GM04504 (cell line): ENCODE measurements around the gene GNG7.
A peak's percentile ranks its signal among the peaks of the same experiment; 100 is the strongest.
"Not testable (repeated sequence)": the region's sequence is repeated elsewhere in the genome, so short reads cannot be mapped to it uniquely, and the experiment has no call there.

ENCODE experiments used
- DNase-seq: peaks from one replicate; pipeline ENCODE4 v3.0.0-alpha.2; 2012; ENCODE audit warnings: low read depth

The GNG7 gene

DNA sequence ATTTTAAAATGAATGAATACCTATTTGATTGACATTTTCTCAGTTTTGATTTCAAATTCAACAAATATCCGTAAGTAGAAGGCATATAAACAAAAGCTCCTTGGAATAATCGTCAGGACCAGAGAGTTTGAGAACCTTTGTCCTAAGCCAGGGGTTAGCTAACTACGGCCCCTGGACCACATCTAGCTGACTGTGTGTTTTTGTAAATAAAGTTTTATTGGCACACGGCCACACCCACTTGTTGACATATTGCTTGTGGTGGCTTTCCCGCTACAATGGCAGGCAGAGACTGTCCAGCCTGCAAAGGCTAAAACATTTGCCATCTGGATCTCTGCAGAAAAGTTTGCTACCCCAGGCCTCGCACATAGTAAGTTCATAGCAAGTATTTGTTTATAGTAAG, 83.4 kb downstream of the GNG7 start:
- DNase-seq, result no peak

DNA sequence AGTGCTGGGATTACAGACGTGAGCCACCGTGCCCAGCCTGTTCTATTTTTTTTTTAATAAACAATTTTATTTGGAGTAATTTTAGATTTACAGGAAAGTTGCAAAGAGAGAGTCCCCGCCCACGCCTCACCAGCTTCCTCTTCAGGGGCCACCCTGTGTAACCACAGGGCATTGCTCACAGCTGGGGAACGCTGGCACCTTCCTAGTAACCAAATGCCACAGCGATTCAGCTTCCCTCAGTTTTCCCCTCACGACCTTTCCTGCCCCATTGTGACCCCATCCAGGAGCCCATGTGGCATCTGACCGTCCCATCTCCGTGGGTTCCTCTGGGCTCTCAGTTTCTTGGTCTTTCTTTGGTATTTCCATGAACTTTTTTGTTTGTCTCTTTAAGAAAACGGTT, 83.9 kb downstream of the GNG7 start:
- DNase-seq, result no peak

DNA sequence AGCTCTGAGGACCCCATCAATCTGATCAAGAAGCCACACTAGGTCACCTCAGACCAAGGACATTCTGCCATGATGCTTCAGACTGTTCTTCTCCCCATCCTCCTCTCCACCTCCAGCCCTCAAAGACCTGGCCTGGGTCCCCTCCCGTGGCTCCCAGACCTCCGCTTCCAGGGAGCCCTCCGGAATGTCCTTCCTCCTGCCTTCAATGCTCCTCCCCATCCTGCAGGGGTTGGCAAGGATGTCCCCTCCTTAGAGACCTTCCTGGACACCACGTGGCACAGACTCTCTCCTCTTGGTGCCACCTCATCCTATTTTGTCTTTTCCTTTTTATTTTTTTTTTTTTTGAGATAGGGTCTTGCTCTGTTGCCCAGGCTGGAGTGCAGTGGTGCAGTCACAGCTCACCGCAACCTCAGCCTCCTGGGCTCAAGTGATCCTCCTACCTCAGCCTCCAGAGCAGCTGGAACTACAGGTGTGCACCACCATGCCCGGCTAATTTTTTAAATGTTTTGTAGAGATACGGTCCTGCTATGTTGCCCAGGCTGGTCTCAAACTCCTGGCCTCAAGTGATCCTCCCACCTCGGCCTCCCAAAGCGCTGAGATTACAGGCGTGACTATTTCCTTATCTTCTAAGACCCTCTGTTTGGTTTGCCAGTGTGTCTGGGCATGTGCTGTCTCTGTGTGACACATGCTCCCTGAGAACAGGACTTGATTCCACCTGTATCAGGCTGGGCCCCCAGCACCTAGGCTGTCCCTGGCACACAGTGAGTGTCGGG, 84.9 kb downstream of the GNG7 start:
- no peak for DNase-seq

GRCh38 chr19:2616741-2617392, 85.6 kb downstream of the GNG7 start:
- no peak for DNase-seq

DNA sequence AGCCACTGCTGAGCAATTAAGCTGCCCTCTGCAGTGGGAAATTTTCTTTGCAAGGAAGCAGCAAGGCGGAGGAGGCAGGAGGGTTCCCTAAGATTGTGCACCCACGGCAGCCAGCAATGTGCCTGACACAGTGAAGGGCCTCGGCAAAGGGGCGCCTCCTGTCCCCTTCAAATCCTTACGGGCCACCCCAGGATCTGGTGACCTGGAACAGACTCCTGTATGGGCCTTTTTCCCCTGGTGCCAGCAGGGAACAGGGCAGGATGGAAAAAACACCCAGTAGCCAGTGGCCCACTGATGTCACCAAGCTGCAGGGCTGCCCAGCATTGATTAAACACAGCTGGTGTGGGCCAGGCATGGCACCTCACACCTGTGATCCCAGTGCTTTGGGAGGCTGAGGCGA, 86.7 kb downstream of the GNG7 start:
- no peak for DNase-seq

DNA sequence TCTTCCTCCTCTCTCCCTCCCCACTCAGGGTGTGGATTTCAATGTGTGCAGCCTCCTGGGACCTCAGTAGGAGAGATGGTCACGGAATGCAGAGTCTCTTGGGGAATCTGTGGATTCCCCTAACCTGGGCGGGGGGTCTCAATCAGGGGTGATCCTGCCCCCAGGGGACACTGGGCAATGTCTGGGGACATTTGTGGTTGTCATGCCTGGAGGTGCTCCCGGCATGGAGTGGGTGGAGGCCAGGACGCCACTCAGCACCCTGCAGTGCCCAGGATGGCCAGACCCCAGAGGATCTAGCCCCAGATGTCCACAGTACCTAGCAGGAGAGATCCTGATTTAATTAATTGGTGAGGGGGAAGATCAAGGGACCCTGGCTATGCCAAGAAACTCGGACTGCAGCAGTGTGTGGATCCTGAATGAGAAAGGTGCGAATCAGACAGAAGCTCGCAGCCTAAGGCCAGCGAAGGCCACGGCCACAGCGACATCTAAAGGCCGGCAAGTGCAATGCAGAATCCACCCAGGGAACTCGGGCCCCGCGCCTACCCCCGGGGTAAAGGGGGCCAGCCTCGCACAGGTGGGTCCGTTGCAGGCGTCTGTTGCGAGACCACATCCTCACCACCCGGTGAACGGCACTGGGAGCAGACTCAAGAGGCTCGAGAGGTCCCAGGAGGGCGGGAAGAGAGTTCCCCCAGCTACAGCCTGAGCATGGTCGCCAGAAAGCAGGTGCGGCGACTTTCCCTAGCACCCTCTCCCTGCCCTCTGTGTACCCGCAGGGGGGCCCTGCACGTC, 88.8 kb downstream of the GNG7 start:
- DNase-seq, result no peak

DNA sequence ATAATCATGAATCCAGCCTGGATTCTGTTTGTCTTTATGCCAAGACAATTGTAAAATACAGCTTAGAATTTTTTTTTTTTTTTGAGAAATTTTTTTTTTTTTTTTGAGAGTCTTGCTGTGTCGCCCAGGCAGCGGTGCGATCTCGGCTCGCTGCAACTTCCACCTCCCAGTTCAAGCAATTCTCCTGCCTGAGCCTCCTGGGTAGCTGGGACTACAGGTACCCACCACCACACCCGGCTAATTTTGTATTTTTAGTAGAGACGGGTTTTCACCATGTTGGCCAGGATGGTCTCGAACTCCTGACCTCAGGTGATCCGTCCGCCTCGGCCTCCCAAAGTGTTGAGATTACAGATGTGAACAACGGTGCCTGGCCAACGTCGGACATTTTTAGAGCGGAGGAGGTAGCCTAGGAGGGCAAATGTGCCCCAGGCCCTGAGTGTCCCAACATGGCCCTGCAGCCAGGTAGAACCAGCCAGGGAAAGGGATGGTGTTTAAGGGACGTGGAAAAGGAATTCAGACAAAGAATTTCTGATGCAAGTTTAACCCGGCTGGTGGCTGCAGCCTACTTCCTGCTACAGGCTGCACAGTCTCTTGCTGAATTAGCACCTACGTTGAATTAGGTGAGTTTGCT, 89.8 kb downstream of the GNG7 start:
- DNase-seq, result no peak

- DNase-seq, result no peak
Observed at GRCh38 chr19:2611483-2612464, 90.7 kb downstream of the GNG7 start.

DNA sequence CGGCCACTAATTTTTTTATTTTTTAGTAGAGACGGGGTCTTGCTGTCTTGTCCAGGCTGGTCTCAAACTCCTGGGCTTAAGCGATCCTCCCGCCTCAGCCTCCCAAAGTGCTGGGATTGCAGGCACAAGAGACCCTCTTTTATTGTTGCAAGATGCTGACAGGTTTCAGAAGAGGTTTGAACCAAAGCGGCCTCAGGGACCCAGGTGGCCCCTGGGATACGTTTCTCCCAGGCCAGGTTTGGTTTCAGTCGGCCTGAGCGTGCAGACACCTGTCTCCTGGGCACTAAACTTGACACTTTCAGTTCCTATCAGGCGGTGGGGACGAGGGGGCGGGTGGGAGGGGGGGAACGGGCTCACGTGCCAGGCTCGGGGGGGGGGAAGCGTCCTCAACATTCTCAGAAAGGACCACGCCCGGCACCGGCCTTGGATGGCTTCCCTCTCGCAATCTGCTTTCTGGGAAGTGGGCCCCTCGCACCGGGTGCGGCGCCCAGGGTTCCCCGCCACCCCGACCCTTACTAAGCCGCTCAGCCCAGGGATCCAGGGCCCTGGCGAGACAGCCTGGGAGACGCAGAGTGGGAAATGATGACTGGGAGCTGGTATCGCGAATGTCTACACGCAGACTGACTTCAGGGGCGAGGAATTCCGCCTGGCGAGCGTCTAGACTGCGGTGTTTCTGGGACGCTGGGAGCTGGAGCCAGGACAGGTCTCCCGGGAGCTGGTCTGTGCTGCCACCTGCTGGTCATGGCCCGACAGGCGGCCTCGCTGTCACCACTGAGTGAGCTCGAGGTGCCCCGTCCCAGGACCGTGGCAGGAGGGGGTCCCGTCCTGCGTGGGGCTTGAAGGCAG, 91.6 kb downstream of the GNG7 start:
- DNase-seq, result peak; percentile 82

DNA sequence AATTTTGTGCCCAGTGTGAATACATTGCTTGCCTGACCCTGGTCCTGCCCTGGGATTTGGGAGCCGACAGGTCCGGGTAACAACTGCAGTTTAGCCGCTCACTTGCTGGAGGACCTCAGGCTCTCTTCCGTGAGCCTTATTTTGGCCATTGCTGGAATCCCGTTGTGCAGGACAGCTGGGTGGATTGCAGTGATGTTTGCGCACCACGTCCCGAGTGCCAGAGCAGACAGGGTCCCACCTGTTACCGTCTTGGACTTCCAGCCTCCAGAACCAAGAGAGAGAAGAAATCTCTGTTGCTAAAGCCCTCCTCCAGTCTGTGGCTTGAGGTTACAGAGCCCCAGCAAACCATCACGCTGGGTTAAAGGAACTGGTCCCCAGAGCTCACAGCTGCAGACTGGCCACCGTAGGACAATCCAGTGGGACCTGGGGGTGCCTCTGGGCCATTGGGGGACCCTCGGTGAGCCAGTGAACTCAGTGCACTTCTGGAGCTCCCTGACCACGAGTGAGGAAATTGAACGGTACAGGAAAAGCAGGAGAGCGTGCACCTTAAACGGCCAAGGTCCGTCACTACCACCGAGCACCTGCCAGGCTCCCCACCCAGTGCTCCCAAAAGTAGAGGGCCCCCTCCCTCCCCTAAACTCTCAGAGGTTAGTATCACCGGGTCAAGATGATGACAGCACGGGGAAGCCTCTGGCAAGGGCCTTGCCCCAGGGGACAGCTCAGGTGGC, 92.9 kb downstream of the GNG7 start:
- DNase-seq, result no peak

GRCh38 chr19:2609034-2609388, 93.5 kb downstream of the GNG7 start:
- DNase-seq, result not testable (repeated sequence)

DNA sequence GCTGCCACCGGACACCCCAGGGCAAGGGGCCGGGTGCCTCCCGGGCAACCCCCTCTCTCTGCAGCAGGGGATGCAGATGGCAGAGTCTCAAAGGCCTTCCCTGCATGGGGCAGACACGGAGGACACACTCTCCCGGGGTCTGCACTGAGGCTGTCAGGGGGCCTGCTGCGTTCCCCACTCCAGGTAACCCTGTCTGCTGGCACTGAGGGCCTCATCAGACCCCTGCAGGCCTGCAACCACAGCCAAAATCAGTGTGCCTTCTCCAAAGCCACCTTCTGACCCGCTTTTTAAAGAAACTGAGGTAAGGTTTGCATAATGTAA, 93.9 kb downstream of the GNG7 start:
- DNase-seq, result no peak

GRCh38 chr19:2607712-2608601, 94.5 kb downstream of the GNG7 start:
- DNase-seq, result no peak

DNA sequence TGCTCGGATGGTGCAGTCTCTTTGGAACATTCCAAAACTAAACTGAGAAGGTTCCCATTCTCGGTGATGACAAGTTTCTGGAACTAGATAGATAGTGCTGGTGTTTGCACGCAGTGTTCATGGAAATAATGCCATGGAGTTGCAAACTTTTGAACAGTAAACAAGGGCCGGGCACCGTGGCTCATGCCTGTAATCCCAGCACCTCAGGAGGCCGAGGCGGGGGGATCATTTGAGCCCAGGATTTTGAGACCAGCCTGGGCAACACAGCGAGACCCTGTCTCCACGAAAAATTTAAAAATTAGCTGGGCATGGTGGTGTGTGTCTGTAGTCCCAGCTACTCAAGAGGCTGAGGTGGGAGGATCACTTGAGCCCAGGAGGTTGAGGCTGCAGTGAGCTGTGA, 95.7 kb downstream of the GNG7 start:
- DNase-seq, result not testable (repeated sequence)

DNA sequence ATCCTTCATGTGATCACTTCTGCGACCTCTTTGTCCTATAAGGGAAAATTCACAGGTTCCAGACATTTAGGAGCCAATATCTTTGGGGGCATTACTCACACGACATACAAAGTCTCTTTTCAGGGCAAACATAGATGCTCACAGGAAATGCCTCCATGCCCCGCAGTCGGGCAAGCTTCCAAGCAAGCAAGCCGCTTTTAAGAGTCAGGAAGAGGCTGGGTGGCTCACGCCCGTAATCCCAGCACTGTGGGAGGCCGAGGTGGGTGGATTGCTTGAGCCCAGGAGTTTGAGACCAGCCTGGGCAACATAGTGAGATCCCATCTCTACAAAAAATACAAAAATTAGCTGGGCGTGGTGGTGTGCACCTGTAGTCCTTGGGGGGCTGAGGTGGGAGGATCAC, 96.6 kb downstream of the GNG7 start:
- not testable (repeated sequence) for DNase-seq

- no peak for DNase-seq
Observed at GRCh38 chr19:2604747-2605329, 97.7 kb downstream of the GNG7 start.

DNA sequence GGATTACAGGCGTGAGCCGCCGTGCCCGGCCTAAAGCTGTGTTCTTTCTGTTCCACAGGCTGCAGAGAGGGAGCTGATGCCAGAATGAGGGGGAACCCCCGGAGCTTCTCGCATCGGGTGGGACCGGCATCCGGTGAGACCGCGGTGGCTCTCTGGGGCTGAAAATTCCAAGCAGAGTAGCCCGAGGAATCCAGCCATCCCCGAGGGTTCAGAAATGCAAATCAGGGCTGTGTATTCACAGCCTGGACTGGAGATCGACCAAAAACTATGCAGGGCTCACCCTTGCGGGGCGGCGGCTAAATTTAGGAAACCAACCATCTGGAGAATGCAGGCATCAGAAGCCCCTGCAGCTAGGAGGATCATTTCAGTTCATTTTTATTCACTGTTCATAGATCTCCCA, 99.2 kb downstream of the GNG7 start:
- DNase-seq, result peak; percentile 55

- peak; percentile 95 for DNase-seq
Observed at GRCh38 chr19:2602391-2603181, 99.9 kb downstream of the GNG7 start.
